Measurements from ENCODE around the gene ZNF618. TPM values are rescaled to one million over a fixed set of nuclear protein-coding genes. Genes with fewer than 3 reads are reported as not detected.

Gene ZNF618
- total RNA-seq = under 1 TPM; 0.12 to 0.33 TPM

GRCh38 chr9:113876151-113876992 is at the start of gene ZNF618:
Gene ZNF618 (plus strand): TSS chr9:113876309. CDS start chr9:113876381, 72 bp downstream.
- H3K4me1 Mint-ChIP-seq (ENCODE audit: low read depth) = peaks cover 2% of the 10 kb centered on the region
- intact Hi-C loops (cut with micrococcal nuclease) = loop anchor here (1.0 kb wide), 1 partner anchor 69 kb away; no protein-coding TSS in a partner anchor
- no peaks in the 10 kb centered on the region for H3K9me3 Mint-ChIP-seq
- DNase-seq = peak; percentile 19
- H3K27me3 Mint-ChIP-seq = peaks cover 5% of the 10 kb centered on the region
- CTCF ChIA-PET = interaction anchor here (0.6 to 2.0 kb wide), 12 partner anchors 14 to 711 kb away, joined by 3 to 20 read pairs (median 3); no protein-coding TSS in a partner anchor
- no peak within 1 kb of the TSS for H3K27ac Mint-ChIP-seq
- peaks cover 1% of the 10 kb centered on the region for H3K36me3 Mint-ChIP-seq
- POLR2A ChIA-PET = interaction anchor here (0.6 kb wide), 1 partner anchor 715 kb away, joined by 4 read pairs; no protein-coding TSS in a partner anchor
- H3K4me3 Mint-ChIP-seq = peak within 1 kb of the TSS; percentile 87

- POLR2A ChIA-PET = no interaction called here
- Mint-ChIP-seq H3K27ac (no peak overlapping the region), H3K4me3 (no peak overlapping the region), H3K36me3 (peaks cover 3% of the 10 kb centered on the region), H3K27me3 (peaks cover 11% of the 10 kb centered on the region), H3K4me1 (ENCODE audit: low read depth) (no peaks in the 10 kb centered on the region), H3K9me3 (peaks cover 6% of the 10 kb centered on the region)
- intact Hi-C loops (cut with micrococcal nuclease) = no loop called here
- CTCF ChIA-PET = interaction anchor here (1.4 kb wide), 1 partner anchor 20 kb away, joined by 3 read pairs; no protein-coding TSS in a partner anchor
- no peak for DNase-seq
Observed at GRCh38 chr9:113828221-113828620, 47.9 kb upstream of the ZNF618 start.

GRCh38 chr9:113837334-113837733 is 38.8 kb upstream of the ZNF618 start:
- intact Hi-C loops (cut with micrococcal nuclease) = no loop called here
- Mint-ChIP-seq H3K27me3 (peaks cover 5% of the 10 kb centered on the region), H3K4me3 (no peak overlapping the region), H3K4me1 (ENCODE audit: low read depth) (no peaks in the 10 kb centered on the region), H3K36me3 (no peaks in the 10 kb centered on the region), H3K27ac (no peak overlapping the region), H3K9me3 (peaks cover 14% of the 10 kb centered on the region)
- CTCF ChIA-PET = no interaction called here
- no peak for DNase-seq
- POLR2A ChIA-PET = no interaction called here

- Mint-ChIP-seq H3K27ac (no peak overlapping the region), H3K4me3 (no peak overlapping the region), H3K9me3 (peaks cover 13% of the 10 kb centered on the region), H3K27me3 (peaks cover under 1% of the 10 kb centered on the region), H3K4me1 (ENCODE audit: low read depth) (no peaks in the 10 kb centered on the region), H3K36me3 (no peaks in the 10 kb centered on the region)
- intact Hi-C loops (cut with micrococcal nuclease) = loop anchor here (10.0 kb wide), 1 partner anchor 63 kb away; no protein-coding TSS in a partner anchor
- ChIA-PET POLR2A (no interaction called here), CTCF (interaction anchor here (0.8 kb wide), 1 partner anchor 35 kb away, joined by 4 read pairs; no protein-coding TSS in a partner anchor)
- DNase-seq = no peak
Observed at GRCh38 chr9:113842086-113842485, 34.0 kb upstream of the ZNF618 start.

- POLR2A ChIA-PET = no interaction called here
- Mint-ChIP-seq H3K4me3 (no peak overlapping the region), H3K4me1 (ENCODE audit: low read depth) (no peaks in the 10 kb centered on the region), H3K9me3 (peaks cover 13% of the 10 kb centered on the region), H3K27me3 (no peaks in the 10 kb centered on the region), H3K36me3 (no peaks in the 10 kb centered on the region), H3K27ac (no peak overlapping the region)
- no peak for DNase-seq
- intact Hi-C loops (cut with micrococcal nuclease) = loop anchor here (10.0 kb wide), 1 partner anchor 60 kb away; no protein-coding TSS in a partner anchor
- CTCF ChIA-PET = no interaction called here
Observed at GRCh38 chr9:113844466-113844865, 31.6 kb upstream of the ZNF618 start.

GRCh38 chr9:113851359-113851758 is 24.8 kb upstream of the ZNF618 start:
- ChIA-PET CTCF (no interaction called here), POLR2A (no interaction called here)
- intact Hi-C loops (cut with micrococcal nuclease) = no loop called here
- no peak for DNase-seq
- H3K27ac Mint-ChIP-seq = no peak overlapping the region
- no peaks in the 10 kb centered on the region for H3K36me3 Mint-ChIP-seq
- peaks cover 17% of the 10 kb centered on the region for H3K9me3 Mint-ChIP-seq
- peaks cover 10% of the 10 kb centered on the region for H3K27me3 Mint-ChIP-seq
- H3K4me3 Mint-ChIP-seq = no peak overlapping the region
- H3K4me1 Mint-ChIP-seq (ENCODE audit: low read depth) = no peaks in the 10 kb centered on the region

GRCh38 chr9:113851873-113852272 is 24.2 kb upstream of the ZNF618 start:
- H3K4me3 Mint-ChIP-seq = no peak overlapping the region
- intact Hi-C loops (cut with micrococcal nuclease) = no loop called here
- ChIA-PET CTCF (interaction anchor here (1.6 kb wide), 1 partner anchor 25 kb away, joined by 6 read pairs; the partner anchor contains the start of gene ZNF618), POLR2A (no interaction called here)
- H3K4me1 Mint-ChIP-seq (ENCODE audit: low read depth) = no peaks in the 10 kb centered on the region
- DNase-seq = no peak
- H3K27me3 Mint-ChIP-seq = peaks cover 11% of the 10 kb centered on the region
- no peak overlapping the region for H3K27ac Mint-ChIP-seq
- peaks cover 14% of the 10 kb centered on the region for H3K9me3 Mint-ChIP-seq
- H3K36me3 Mint-ChIP-seq = no peaks in the 10 kb centered on the region

- intact Hi-C loops (cut with micrococcal nuclease) = no loop called here
Observed at GRCh38 chr9:113853333-113853732, 22.8 kb upstream of the ZNF618 start.

GRCh38 chr9:113854310-113854709 is 21.8 kb upstream of the ZNF618 start:
- H3K9me3 Mint-ChIP-seq = peaks cover 12% of the 10 kb centered on the region
- peaks cover 11% of the 10 kb centered on the region for H3K27me3 Mint-ChIP-seq
- H3K36me3 Mint-ChIP-seq = no peaks in the 10 kb centered on the region
- DNase-seq = no peak
- POLR2A ChIA-PET = no interaction called here
- H3K27ac Mint-ChIP-seq = no peak overlapping the region
- no peak overlapping the region for H3K4me3 Mint-ChIP-seq
- CTCF ChIA-PET = interaction anchor here (0.8 kb wide), 1 partner anchor 107 kb away, joined by 3 read pairs; no protein-coding TSS in a partner anchor
- H3K4me1 Mint-ChIP-seq (ENCODE audit: low read depth) = no peaks in the 10 kb centered on the region
- intact Hi-C loops (cut with micrococcal nuclease) = no loop called here

More at GRCh38 chr9:113853333-113853732, 22.8 kb upstream of the ZNF618 start:
- ChIA-PET CTCF (interaction anchor here (0.8 to 1.6 kb wide), 2 partner anchors 23 to 108 kb away, joined by 3 to 6 read pairs; partner anchors contain the start of gene ZNF618), POLR2A (no interaction called here)
- DNase-seq = no peak
- Mint-ChIP-seq H3K9me3 (peaks cover 12% of the 10 kb centered on the region), H3K27ac (no peak overlapping the region), H3K4me3 (no peak overlapping the region), H3K4me1 (ENCODE audit: low read depth) (no peaks in the 10 kb centered on the region), H3K27me3 (peaks cover 11% of the 10 kb centered on the region), H3K36me3 (no peaks in the 10 kb centered on the region)

- CTCF ChIA-PET = no interaction called here
- Mint-ChIP-seq H3K4me1 (ENCODE audit: low read depth) (no peaks in the 10 kb centered on the region), H3K4me3 (no peak overlapping the region), H3K27me3 (peaks cover 17% of the 10 kb centered on the region), H3K9me3 (no peaks in the 10 kb centered on the region), H3K36me3 (no peaks in the 10 kb centered on the region), H3K27ac (no peak overlapping the region)
- POLR2A ChIA-PET = no interaction called here
- intact Hi-C loops (cut with micrococcal nuclease) = no loop called here
- peak; percentile 47 for DNase-seq
Observed at GRCh38 chr9:113857875-113858274, 18.2 kb upstream of the ZNF618 start.

- H3K9me3 Mint-ChIP-seq = no peaks in the 10 kb centered on the region
- DNase-seq = no peak
- CTCF ChIA-PET = no interaction called here
- no peaks in the 10 kb centered on the region for H3K36me3 Mint-ChIP-seq
- no peak overlapping the region for H3K4me3 Mint-ChIP-seq
- intact Hi-C loops (cut with micrococcal nuclease) = no loop called here
- H3K4me1 Mint-ChIP-seq (ENCODE audit: low read depth) = no peaks in the 10 kb centered on the region
- POLR2A ChIA-PET = no interaction called here
- peaks cover 17% of the 10 kb centered on the region for H3K27me3 Mint-ChIP-seq
- no peak overlapping the region for H3K27ac Mint-ChIP-seq
Observed at GRCh38 chr9:113858282-113858681, 17.8 kb upstream of the ZNF618 start.

- peaks cover 15% of the 10 kb centered on the region for H3K27me3 Mint-ChIP-seq
- CTCF ChIA-PET = no interaction called here
- no peak for DNase-seq
- intact Hi-C loops (cut with micrococcal nuclease) = no loop called here
- POLR2A ChIA-PET = no interaction called here
- H3K36me3 Mint-ChIP-seq = no peaks in the 10 kb centered on the region
- no peak overlapping the region for H3K27ac Mint-ChIP-seq
- H3K9me3 Mint-ChIP-seq = no peaks in the 10 kb centered on the region
- H3K4me3 Mint-ChIP-seq = no peak overlapping the region
- H3K4me1 Mint-ChIP-seq (ENCODE audit: low read depth) = no peaks in the 10 kb centered on the region
Observed at GRCh38 chr9:113863345-113863744, 12.8 kb upstream of the ZNF618 start.

Measured in activated CD4-positive, alpha-beta memory T cell treated with anti-CD3 and anti-CD28 coated beads for 36 hours (primary cell).